NCI-H82 treated with DMSO at 0.1 percent for 48 hours (cell line): ENCODE data around the gene ZNF280A.

Experiments used
- DNase-seq: peaks from one replicate; lab custom pipeline; 2025; ENCODE audit not compliant: unreplicated experiment; lab: John Stamatoyannopoulos, UW

The ZNF280A gene

GRCh38 chr22:22520020-22520656 is at the start of gene ZNF280A:
TSS of gene ZNF280A (minus strand) at chr22:22520270. CDS start at chr22:22515630, 4,640 bp downstream.
- DNase-seq = peak; percentile 44

GRCh38 chr22:22569218-22569617 is 49.1 kb upstream of the ZNF280A start:
- DNase-seq = no peak

- DNase-seq = no peak
These were observed 45.9 kb upstream of the ZNF280A start for GRCh38 chr22:22565981-22566380.

GRCh38 chr22:22558972-22559603 is 39.0 kb upstream of the ZNF280A start, which contains the start of gene PRAME:
TSS of gene PRAME (minus strand) at chr22:22559265. CDS start at chr22:22556832, 2,433 bp downstream.
- peak; percentile 82 for DNase-seq

- DNase-seq = peak; percentile 47
These were observed 38.3 kb upstream of the ZNF280A start for GRCh38 chr22:22558071-22558971.

- DNase-seq = peak; percentile 66
These were observed 37.2 kb upstream of the ZNF280A start for GRCh38 chr22:22556995-22557925.

- DNase-seq = no peak
These were observed 36.5 kb upstream of the ZNF280A start for GRCh38 chr22:22556578-22556977.

- DNase-seq = no peak
These were observed 35.5 kb upstream of the ZNF280A start for GRCh38 chr22:22555596-22555995.

GRCh38 chr22:22554587-22555284 is 34.7 kb upstream of the ZNF280A start:
- no peak for DNase-seq

GRCh38 chr22:22553735-22554586 is 33.9 kb upstream of the ZNF280A start:
- DNase-seq = peak; percentile 32

GRCh38 chr22:22553141-22553540 is 33.1 kb upstream of the ZNF280A start:
- DNase-seq = no peak

GRCh38 chr22:22552630-22553029 is 32.6 kb upstream of the ZNF280A start:
- DNase-seq = peak; percentile 50

- DNase-seq = no peak
These were observed 30.8 kb upstream of the ZNF280A start for GRCh38 chr22:22550789-22551434.

GRCh38 chr22:22548910-22549309 is 28.8 kb upstream of the ZNF280A start:
- no peak for DNase-seq

- DNase-seq = no peak
These were observed 28.2 kb upstream of the ZNF280A start for GRCh38 chr22:22548317-22548716.

GRCh38 chr22:22547692-22548300 is 27.7 kb upstream of the ZNF280A start:
- DNase-seq = no peak

- no peak for DNase-seq
These were observed 27.2 kb upstream of the ZNF280A start for GRCh38 chr22:22547226-22547625.

- DNase-seq = no peak
These were observed 26.4 kb upstream of the ZNF280A start for GRCh38 chr22:22546490-22546889.
